Osteoblast (primary cell): ENCODE data around the gene BRCA1. TPM values are rescaled to one million over a fixed set of nuclear protein-coding genes. Genes with fewer than 3 reads are reported as not detected.

ENCODE experiments used
- DNase-seq: peaks from one replicate; pipeline ENCODE4 v3.0.0; 2011; ENCODE audit warnings: low spot score, mixed read lengths; ENCODE audit not compliant: insufficient read length; ENCODE audit errors: missing footprints
- H2AFZ ChIP-seq: 2 replicates; pipeline ENCODE4 v1.6.0; 2011; ENCODE audit warnings: mild to moderate bottlenecking, low read length
- H3K27ac ChIP-seq: 2 replicates; pipeline ENCODE4 v1.5.1; 2011; ENCODE audit warnings: mild to moderate bottlenecking, low read depth, low read length, moderate library complexity
- H3K27me3 ChIP-seq: 2 replicates; pipeline ENCODE4 v1.6.0; 2012; ENCODE audit warnings: mild to moderate bottlenecking, control low read depth, inconsistent platforms, low read length, moderate library complexity; ENCODE audit not compliant: insufficient read depth
- H3K36me3 ChIP-seq: 2 replicates; pipeline ENCODE4 v1.5.1; 2011; ENCODE audit warnings: mild to moderate bottlenecking, low read length, control low read depth, moderate library complexity; ENCODE audit not compliant: insufficient read depth
- H3K4me1 ChIP-seq: 2 replicates; pipeline ENCODE4 v1.5.1; 2011; ENCODE audit warnings: mild to moderate bottlenecking, low read length, control low read depth, moderate library complexity; ENCODE audit not compliant: insufficient read depth
- H3K4me2 ChIP-seq: 2 replicates; pipeline ENCODE4 v1.6.0; 2011; ENCODE audit warnings: mild to moderate bottlenecking, low read length; ENCODE audit not compliant: insufficient read depth
- H3K4me3 ChIP-seq: fragments of 200-600 bp; sonication (generic); 3 replicates; pipeline ENCODE4 v1.5.1; 2012; ENCODE audit warnings: mild to moderate bottlenecking, low read length, inconsistent platforms; ENCODE audit not compliant: insufficient read depth
- H3K79me2 ChIP-seq: 2 replicates; pipeline ENCODE4 v1.6.0; 2012; ENCODE audit warnings: mild to moderate bottlenecking, low read length, control low read depth, inconsistent platforms; ENCODE audit not compliant: insufficient read depth
- H3K9me3 ChIP-seq: 2 replicates; pipeline ENCODE4 v1.5.1; 2011; ENCODE audit warnings: low read depth, low read length, control low read depth
- H4K20me1 ChIP-seq: 2 replicates; pipeline ENCODE4 v1.6.0; 2012; ENCODE audit warnings: mild to moderate bottlenecking, low read length, control low read depth; ENCODE audit not compliant: insufficient read depth
- total RNA-seq: library from RNA; depleted of rRNA; stranded (reverse); fragments of >200 nt; gene quantifications from 2 replicates; pipeline ENCODE4 v1.2.3, GENCODE V29; 2012
- TF ChIP-seq, protein P1 (sequence below): IDR thresholded peaks from 2 replicates; pipeline ENCODE4 v1.5.1; 2011; ENCODE audit warnings: mild to moderate bottlenecking, low read depth, low read length, moderate library complexity; ENCODE audit errors: extremely low read depth

BRCA1 gene
- total RNA-seq, 1 donor: 5.4 TPM

DNA sequence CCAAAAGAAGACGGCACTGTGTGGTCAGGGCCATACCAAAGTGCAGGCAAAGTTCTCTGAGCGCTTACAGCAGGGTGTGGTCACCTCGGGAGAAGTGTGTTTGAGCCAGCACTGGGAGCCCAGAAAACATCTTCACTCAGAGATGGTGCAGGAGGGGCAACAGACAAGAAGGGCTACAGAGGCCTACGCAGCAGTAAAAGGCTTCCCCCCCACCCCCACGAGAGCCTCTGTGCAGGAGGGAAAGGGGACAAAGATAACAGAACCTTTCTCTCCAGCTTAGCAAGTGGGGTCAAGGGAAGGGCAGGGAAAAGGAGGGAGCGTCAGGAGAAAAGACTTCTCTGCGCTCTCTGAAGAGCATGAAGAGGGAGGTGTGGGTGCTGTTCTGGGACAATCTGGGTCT is 105.7 kb downstream of the BRCA1 start:
- Histone ChIP-seq H3K4me3 (no peak overlapping the region), H3K79me2 (peaks cover 65% of the 10 kb centered on the region), H3K9me3 (no peaks in the 10 kb centered on the region), H3K27ac (no peak overlapping the region), H3K4me1 (peaks cover 27% of the 10 kb centered on the region), H3K36me3 (peaks cover 31% of the 10 kb centered on the region), H2AFZ (no peak overlapping the region), H3K4me2 (peak overlapping the region; percentile 41), H3K27me3 (no peaks in the 10 kb centered on the region), H4K20me1 (peaks cover 26% of the 10 kb centered on the region)
- DNase-seq: peak; percentile 81
- TF ChIP-seq, protein P1, sequence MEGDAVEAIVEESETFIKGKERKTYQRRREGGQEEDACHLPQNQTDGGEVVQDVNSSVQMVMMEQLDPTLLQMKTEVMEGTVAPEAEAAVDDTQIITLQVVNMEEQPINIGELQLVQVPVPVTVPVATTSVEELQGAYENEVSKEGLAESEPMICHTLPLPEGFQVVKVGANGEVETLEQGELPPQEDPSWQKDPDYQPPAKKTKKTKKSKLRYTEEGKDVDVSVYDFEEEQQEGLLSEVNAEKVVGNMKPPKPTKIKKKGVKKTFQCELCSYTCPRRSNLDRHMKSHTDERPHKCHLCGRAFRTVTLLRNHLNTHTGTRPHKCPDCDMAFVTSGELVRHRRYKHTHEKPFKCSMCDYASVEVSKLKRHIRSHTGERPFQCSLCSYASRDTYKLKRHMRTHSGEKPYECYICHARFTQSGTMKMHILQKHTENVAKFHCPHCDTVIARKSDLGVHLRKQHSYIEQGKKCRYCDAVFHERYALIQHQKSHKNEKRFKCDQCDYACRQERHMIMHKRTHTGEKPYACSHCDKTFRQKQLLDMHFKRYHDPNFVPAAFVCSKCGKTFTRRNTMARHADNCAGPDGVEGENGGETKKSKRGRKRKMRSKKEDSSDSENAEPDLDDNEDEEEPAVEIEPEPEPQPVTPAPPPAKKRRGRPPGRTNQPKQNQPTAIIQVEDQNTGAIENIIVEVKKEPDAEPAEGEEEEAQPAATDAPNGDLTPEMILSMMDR: no peak

DNA sequence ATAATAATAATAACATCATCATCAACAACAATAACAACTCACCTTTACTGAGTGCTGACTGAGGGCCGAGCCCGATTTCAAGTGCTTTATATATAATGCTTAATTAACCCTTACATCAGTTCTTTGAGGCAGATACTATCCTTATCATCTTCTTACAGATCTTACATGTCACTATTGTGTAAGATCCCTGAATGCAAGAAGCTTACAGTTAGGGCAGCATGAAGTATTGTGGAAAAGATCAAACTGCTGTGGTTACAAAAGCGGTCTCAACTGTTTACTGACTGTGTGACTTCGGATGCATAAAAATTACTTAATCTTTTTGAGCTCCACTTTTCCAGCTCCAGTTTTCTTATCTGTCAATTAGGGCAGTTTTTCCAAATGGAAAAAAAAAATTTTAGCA is 106.2 kb downstream of the BRCA1 start:
- Histone ChIP-seq H3K4me1 (peaks cover 27% of the 10 kb centered on the region), H4K20me1 (peaks cover 26% of the 10 kb centered on the region), H3K27ac (no peak overlapping the region), H3K27me3 (no peaks in the 10 kb centered on the region), H2AFZ (no peak overlapping the region), H3K4me3 (no peak overlapping the region), H3K4me2 (peak overlapping the region; percentile 41), H3K9me3 (no peaks in the 10 kb centered on the region), H3K79me2 (peaks cover 65% of the 10 kb centered on the region), H3K36me3 (peaks cover 34% of the 10 kb centered on the region)
- TF ChIP-seq, protein P1: no peak
- DNase-seq: peak; percentile 71

DNA sequence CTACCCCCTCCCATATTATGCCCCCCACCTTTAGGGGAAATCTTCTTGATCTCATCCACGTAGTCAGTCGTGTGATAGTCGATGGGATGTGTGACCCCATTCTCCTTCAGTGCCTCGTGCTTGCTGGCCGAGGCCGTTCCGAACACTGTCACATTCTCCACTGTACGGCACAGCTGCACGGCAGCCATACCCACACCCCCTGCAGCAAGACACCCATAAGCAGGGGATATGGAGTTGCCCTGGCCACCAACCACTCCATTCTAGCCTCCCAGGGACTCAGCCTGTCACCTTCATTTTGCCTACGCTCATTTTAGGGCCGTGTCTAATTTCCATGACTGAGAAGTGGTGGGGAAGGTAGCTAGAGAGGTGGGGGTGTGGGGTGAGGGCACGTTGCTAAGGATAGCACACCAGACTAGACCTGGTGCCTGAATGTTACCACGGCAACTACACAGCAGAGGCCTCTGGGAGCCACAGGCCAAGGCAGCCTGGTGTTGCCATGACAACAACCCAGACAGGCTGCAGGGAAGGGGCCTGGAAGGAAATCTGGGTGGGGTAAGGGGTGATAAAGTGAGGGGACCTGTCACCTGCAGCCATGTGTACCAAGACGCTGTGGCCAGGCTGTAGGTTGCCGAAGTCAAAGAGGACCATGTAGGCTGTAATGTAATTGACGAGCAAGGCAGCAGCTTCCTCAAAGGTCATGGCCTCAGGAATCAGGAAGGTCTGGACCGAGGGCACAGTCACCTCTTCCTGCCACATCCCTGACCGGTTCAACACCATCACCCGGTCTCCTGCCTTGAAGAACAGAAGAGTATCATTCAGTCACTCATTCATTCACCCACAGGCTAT is 106.9 kb downstream of the BRCA1 start:
- H3K4me3 ChIP-seq: no peak overlapping the region
- peaks cover 27% of the 10 kb centered on the region for H3K4me1 ChIP-seq
- H3K36me3 ChIP-seq: peaks cover 40% of the 10 kb centered on the region
- peaks cover 26% of the 10 kb centered on the region for H4K20me1 ChIP-seq
- no peak overlapping the region for H3K27ac ChIP-seq
- no peaks in the 10 kb centered on the region for H3K27me3 ChIP-seq
- DNase-seq: peak; percentile 76
- H2AFZ ChIP-seq: no peak overlapping the region
- TF ChIP-seq, protein P1: no peak
- peaks cover 65% of the 10 kb centered on the region for H3K79me2 ChIP-seq
- H3K9me3 ChIP-seq: no peaks in the 10 kb centered on the region
- no peak overlapping the region for H3K4me2 ChIP-seq

DNA sequence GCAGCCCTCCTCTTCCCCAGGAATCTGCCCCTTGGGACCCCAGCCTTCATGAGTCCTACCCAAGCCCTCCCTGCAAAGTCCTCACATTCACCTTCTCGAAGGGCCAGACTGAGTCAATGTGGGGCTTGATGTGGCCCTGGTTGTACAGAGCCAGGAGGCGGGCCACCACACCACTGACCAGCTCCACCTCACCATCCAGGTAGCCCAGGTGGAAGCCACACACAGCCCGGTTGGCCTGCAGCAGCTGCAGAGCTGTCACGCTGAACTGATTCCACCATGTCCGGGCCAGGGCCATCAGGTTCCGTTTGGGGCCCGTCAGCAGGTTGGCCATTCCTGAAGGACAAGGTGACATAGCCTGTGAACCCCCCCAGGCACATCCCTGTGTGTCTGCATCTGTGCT is 108.9 kb downstream of the BRCA1 start:
- Histone ChIP-seq H3K27me3 (no peaks in the 10 kb centered on the region), H2AFZ (no peak overlapping the region), H3K4me3 (no peak overlapping the region), H3K4me2 (no peak overlapping the region), H3K79me2 (peaks cover 53% of the 10 kb centered on the region), H4K20me1 (peaks cover 26% of the 10 kb centered on the region), H3K9me3 (no peaks in the 10 kb centered on the region), H3K4me1 (peaks cover 27% of the 10 kb centered on the region), H3K27ac (no peak overlapping the region), H3K36me3 (peaks cover 46% of the 10 kb centered on the region)
- peak; percentile 14 for DNase-seq
- TF ChIP-seq, protein P1: no peak
